D721Med (cell line): ENCODE results near the gene PLEKHA4.

Source experiments
- DNase-seq: peaks from one replicate; pipeline ENCODE4 v3.0.0; 2011; ENCODE audit warnings: low spot score; ENCODE audit not compliant: insufficient read length
- FAIRE-seq: peaks from 2 replicates; lab custom pipeline; 2011; peaks lifted over from hg19 to GRCh38; lab: Jason Lieb, UNC
- TF ChIP-seq, protein P1 (sequence below): IDR thresholded peaks from 2 replicates; pipeline ENCODE4 v1.5.1; 2012; ENCODE audit warnings: mild to moderate bottlenecking, control low read depth; ENCODE audit not compliant: insufficient read depth; ENCODE audit errors: missing control alignments

Gene PLEKHA4

DNA sequence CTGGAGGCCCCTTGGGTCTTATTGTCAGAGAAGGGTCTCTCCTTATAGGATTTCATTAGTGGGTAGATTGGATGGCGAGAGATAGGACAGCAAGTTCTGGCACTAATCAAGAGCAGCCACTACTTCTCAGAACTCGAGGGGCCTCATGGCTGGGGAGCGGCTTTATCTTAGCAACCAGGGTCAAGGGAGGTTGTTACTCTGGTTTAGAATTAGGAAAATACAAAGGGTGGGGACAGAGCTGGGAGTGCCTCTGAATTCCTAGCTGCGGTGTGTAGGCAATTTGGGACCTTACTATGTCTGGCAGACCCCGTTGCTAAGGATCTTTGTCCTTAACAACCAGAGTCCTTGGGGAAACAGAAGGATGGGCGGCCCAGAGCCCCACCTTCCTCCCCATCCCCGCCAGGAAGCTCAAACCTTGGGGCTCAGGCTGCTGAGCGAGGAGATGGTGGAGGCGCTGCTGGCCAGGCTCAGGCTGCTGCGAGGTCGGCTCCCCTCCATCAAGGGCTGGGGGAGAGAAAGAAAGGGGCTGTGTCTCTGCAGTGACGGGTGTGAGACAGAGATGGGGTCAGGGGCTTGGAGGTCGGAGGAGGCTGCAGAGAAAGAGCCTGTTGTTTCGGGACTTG is 1.2 kb downstream of the PLEKHA4 start:
- TF ChIP-seq, protein P1, sequence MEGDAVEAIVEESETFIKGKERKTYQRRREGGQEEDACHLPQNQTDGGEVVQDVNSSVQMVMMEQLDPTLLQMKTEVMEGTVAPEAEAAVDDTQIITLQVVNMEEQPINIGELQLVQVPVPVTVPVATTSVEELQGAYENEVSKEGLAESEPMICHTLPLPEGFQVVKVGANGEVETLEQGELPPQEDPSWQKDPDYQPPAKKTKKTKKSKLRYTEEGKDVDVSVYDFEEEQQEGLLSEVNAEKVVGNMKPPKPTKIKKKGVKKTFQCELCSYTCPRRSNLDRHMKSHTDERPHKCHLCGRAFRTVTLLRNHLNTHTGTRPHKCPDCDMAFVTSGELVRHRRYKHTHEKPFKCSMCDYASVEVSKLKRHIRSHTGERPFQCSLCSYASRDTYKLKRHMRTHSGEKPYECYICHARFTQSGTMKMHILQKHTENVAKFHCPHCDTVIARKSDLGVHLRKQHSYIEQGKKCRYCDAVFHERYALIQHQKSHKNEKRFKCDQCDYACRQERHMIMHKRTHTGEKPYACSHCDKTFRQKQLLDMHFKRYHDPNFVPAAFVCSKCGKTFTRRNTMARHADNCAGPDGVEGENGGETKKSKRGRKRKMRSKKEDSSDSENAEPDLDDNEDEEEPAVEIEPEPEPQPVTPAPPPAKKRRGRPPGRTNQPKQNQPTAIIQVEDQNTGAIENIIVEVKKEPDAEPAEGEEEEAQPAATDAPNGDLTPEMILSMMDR, result no peak
- DNase-seq (no peak), FAIRE-seq (no peak)

DNA sequence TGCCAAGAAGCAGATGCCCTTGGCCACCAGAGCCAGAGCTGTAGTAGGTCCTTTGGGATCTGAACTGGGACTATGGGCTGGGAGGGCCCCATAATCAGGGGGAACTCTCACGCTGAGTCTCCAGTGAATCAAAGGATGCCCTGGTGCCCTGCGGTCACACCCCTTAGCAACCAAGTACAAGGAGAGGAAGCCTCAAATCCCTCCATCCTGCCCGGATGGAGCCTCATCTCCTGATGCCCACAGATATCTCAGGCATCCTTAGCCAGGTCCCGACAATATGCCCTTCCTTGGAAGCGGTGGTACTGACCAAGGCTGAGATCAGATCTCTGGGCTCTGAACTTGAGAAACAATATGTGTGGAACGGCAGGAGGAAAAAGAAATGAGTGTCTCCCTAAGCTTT is 1.7 kb downstream of the PLEKHA4 start:
- no peak for DNase-seq
- TF ChIP-seq, protein P1, result no peak
- no peak for FAIRE-seq

GRCh38 chr19:48862827-48863226 is 5.6 kb downstream of the PLEKHA4 start:
- no peak for FAIRE-seq
- TF ChIP-seq, protein P1, result no peak
- no peak for DNase-seq

GRCh38 chr19:48861313-48861712 is 7.1 kb downstream of the PLEKHA4 start:
- DNase-seq, result no peak
- FAIRE-seq, result no peak
- TF ChIP-seq, protein P1, result no peak

DNA sequence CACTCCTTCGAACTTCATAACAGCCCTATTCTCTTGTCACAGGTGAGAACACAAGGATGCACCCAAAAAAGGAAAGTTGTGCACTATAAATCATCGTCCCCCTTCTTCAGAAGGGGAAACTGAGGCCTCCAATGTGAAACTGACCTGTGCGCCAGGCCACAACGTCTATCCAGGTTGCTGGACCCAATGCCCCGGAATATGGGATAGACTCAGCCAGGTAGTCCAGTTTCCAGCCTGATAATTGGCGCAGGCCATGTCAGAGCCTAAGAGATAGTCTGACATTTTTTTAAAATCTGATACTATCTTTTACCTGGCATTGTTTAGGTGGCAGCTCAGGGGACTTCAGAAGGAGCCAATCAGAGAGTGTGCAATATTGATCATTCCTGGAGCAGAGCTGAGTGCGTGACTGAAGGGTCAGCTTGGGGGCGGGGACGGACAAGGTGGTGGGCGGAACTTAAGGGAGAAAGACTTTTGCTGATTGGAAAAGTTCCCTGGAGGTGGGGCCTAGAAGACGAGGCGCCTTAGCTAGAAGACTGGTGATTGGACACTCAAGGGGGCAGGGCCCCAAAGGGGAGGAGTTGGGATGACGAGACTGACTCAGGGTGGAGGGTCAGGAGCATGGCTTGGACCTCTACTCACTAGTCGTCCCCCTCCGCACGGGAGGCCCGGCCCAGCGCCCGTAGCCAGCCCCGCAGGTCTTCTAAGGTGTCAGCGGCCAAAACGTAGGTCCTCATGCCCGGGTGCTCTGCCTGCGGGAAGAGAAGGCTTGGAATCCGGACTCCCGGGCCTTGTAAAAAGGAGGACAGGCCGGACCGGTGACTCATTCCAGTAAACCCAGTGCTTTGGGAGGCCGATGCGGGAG is 8.5 kb downstream of the PLEKHA4 start:
- TF ChIP-seq, protein P1, result no peak
- FAIRE-seq (no peak), DNase-seq (no peak)

- FAIRE-seq (no peak), DNase-seq (no peak)
- TF ChIP-seq, protein P1, result no peak
These were observed 9.3 kb downstream of the PLEKHA4 start for GRCh38 chr19:48858984-48859710.
